Measurements from ENCODE around the gene ENOPH1.
A peak's percentile ranks its signal among the peaks of the same experiment; 100 is the strongest.

DNA sequence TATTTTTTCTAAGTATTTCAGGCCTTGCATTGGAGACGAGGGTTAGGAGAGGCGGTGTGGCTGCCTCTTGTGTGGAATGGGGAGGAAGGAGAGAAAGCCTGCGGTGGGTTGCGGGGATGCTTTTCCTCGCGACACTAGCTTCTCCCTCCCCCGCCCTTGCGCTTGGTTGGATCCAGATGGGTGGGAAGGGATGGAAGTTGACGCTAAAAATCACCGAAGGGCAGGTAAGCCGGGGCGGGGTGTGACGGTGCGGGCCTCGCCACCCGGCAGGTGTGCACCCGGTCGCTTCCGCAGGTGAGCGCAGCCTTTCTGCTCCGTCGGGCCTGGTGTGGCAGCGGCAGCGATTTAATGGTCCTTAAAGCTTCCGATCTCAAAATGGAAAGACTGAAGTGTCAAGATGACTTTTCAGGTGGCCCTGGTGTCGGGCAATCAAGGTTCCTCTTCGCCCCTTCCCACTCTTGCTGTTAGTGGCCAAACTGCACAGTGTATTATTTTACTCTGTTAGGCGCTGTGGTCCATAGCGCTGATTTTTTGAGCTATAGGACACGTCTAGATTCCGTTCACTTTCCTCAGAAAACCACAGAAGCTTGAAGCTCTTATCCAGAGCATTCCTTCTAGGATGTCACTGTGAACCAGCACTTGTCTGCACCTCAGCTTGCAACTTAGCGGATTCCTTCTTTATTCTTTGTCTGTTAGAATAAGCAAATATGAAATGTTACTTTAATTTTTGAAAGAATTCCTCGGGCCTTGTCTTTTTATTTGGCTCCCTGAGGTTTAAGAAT is 765 bp downstream of the ENOPH1 start:
- TF ChIP-seq CTCF (conservative IDR thresholded peaks at IDR 0.05) (no peak), ZFX (IDR thresholded peaks at IDR 0.05) (peak; percentile 35)

Measured in C4-2B (cell line).